Measurements from ENCODE around the gene ARL6IP6.

The ARL6IP6 gene

DNA sequence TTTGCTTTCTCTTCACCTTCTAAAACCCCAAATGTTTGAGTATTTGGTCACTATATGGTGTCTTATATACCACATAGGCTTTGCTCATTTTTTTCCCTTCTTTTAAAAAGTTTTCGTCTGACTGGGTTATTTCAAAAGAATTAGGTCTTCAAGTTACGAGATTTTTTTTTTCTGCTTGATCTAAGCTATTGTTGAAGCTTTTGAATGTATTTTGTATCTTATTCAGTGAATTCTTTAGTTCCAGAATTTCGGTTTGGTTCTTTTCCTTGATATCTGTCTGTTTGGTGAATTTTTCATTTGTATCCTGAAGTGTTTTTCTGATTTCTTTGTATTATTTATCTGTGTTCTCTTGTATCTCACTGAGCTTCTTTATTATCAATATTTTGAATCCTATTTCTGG, 93.5 kb downstream of the ARL6IP6 start:
- no peak for DNase-seq

Data from stimulated activated CD4-positive, alpha-beta T cell treated with anti-CD3 and anti-CD28 coated beads, Interleukin-4, amount 100 ng/mL, for 1 hour (primary cell).